Epithelial cell of esophagus (primary cell): ENCODE measurements around the gene SH2D2A.

Source experiments
- DNase-seq: peaks from one replicate; pipeline ENCODE4 v3.0.0; 2010; ENCODE audit warnings: low read depth
- H3K4me3 ChIP-seq: 2 replicates; pipeline ENCODE4 v1.5.1; 2011; ENCODE audit warnings: mild to moderate bottlenecking, low read length, control low read depth
- CTCF ChIP-seq: IDR thresholded peaks from 2 replicates; pipeline ENCODE4 v1.5.1; 2011; ENCODE audit warnings: low read depth, mild to moderate bottlenecking, low read length, control low read depth, inconsistent platforms; ENCODE audit not compliant: insufficient read depth; ENCODE audit errors: missing control alignments

Gene SH2D2A

DNA sequence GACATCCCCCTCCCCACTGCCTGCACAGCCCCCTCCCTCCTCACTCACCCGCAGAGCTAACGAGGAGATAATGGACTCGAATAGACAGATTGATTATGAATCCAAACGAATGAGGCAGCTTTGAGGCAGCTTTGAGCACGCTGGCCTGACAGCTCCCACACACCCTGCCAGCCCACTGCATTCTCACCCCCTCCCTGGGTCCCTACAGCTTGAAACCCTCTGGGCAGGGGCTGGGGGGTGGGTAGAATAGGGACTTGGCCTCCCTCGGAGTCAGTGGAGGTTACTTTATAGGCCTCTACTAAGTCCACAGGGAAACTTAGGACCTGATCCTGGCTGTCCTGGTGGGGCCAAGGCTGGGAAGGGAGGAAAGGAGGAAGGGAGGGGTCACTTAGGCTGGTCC, 45.9 kb upstream of the SH2D2A start:
- no peak for TF ChIP-seq CTCF
- no peak overlapping the region for H3K4me3 ChIP-seq
- DNase-seq: no peak

- H3K4me3 ChIP-seq: peak within 1 kb of the TSS; percentile 14
- no peak for TF ChIP-seq CTCF
Measured at GRCh38 chr1:156860628-156861423, 44.2 kb upstream of the SH2D2A start, which contains the start of gene NTRK1. Gene NTRK1, plus strand, starts transcription at chr1:156860865. Its CDS starts 70 bp downstream, at chr1:156860935.

GRCh38 chr1:156860113-156860627, 43.5 kb upstream of the SH2D2A start:
- peak; percentile 73 for TF ChIP-seq CTCF
- H3K4me3 ChIP-seq: peak overlapping the region; percentile 14
- peak; percentile 42 for DNase-seq

More at GRCh38 chr1:156860628-156861423, 44.2 kb upstream of the SH2D2A start, which contains the start of gene NTRK1:
- peak; percentile 26 for DNase-seq

- no peak for TF ChIP-seq CTCF
Measured at GRCh38 chr1:156859523-156860112, 43.0 kb upstream of the SH2D2A start.

GRCh38 chr1:156858959-156859522, 42.4 kb upstream of the SH2D2A start, which contains the start of gene INSRR:
Gene INSRR, minus strand, starts transcription at chr1:156859117. Its CDS starts 496 bp downstream, at chr1:156858621.
- TF ChIP-seq CTCF: no peak
- no peak for DNase-seq

More at GRCh38 chr1:156859523-156860112, 43.0 kb upstream of the SH2D2A start:
- DNase-seq: peak; percentile 29
- H3K4me3 ChIP-seq: peak overlapping the region; percentile 14

DNA sequence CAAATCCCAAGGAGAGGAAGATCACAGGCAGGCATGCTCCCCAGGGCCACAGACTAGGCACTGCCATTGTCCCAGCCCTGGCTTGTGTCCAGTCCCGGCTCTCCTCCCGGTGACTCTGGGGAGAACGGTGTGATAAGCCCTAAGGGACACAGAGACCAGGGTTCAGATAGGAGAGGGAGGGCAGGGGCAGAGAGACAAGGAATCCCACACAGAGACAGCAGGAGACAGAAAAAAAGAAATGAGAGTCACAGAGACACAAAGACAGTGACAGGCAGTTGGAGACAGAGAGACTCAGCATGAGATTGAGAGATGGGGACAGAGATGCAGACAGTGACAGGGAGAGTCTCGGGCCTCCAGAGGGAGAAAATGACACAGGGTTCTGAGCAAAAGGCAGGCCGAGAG, 41.9 kb upstream of the SH2D2A start:
- no peak overlapping the region for H3K4me3 ChIP-seq
- DNase-seq: no peak
- no peak for TF ChIP-seq CTCF

More at GRCh38 chr1:156858959-156859522, 42.4 kb upstream of the SH2D2A start, which contains the start of gene INSRR:
- peak within 1 kb of the TSS; percentile 14 for H3K4me3 ChIP-seq
